ENCODE data around the gene CFAP68. TPM values are rescaled to one million over a fixed set of nuclear protein-coding genes. Genes with fewer than 3 reads are reported as not detected.

The CFAP68 gene
- total and polyA plus RNA-seq, 9 of the 15 experiments (the other 6 are each of a cell fraction or from before 2014, with no cell fraction given), result 22.8 to 72.3 (median 52.5) TPM

DNA sequence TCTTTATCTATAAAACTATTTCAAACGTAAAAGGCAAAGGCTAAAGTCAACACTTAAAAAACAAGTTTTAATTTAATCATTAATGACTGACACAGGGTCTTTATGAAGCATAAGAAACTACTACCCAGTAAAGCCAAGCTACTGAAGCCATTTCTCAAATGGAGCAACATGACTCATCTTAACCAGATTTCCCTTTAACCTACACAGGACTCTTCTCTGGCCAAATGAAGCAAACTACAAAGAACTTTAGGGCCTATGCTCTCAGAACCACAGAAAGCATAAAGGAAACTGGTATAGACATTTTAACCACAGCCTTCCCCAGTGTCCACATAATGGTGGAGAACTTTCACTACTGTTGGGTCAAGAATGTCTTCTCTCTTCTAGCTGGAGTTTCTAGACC is 42.6 kb upstream of the CFAP68 start:
- H3K36me3 ChIP-seq (ENCODE audit: control insufficient read depth, insufficient read depth, low read length), result peaks cover 27% of the 10 kb centered on the region; the same call in 2 of the 3 replicates
- H3K4me3 ChIP-seq, result no peak overlapping the region
- H3K27me3 ChIP-seq (ENCODE audit: control insufficient read depth in 2 of 2, insufficient read depth in 2 of 2, low read length in 2 of 2), result no peaks in the 10 kb centered on the region
- no peak overlapping the region for H3K9ac ChIP-seq (ENCODE audit: insufficient read depth in 1 of 2, low read depth in 2 of 2, low read length in 2 of 2)
- H4K20me1 ChIP-seq (replicated peaks; ENCODE audit: control insufficient read depth, insufficient read depth, low read length), result no peaks in the 10 kb centered on the region
- 45% methylated on average over 1 of the region's 1 CpG for WGBS (ENCODE audit: insufficient coverage, low coverage, missing lambda C conversion rate)
- CTCF ChIA-PET (ENCODE audit: low intra/inter-chr PET ratio), result no interaction called here
- intact Hi-C loops (cut with micrococcal nuclease) (no loop called here), in situ Hi-C loops (cut with MboI) (no loop called here)
- no peak overlapping the region for H3K27ac ChIP-seq (ENCODE audit: extremely low read depth, low read depth, low read length)
- H3K9me3 ChIP-seq (replicated peaks; ENCODE audit: control insufficient read depth, insufficient read depth, low read depth, low read length), result no peaks in the 10 kb centered on the region
- ATAC-seq (no peak), DNase-seq (ENCODE audit: extremely low read depth in 1 of 4, low spot score in 3 of 4) (no peak), FAIRE-seq (no peak)
- no peak overlapping the region for H3K4me2 ChIP-seq (ENCODE audit: insufficient read depth, low read length)
- POLR2A ChIA-PET, result no interaction called here
- no TSS peak for BruUV-seq (replicated peaks)
- TF ChIP-seq ZNF717 (CRISPR knock-in tag; IDR thresholded peaks at IDR 0.05) (no peak), SMARCA4 (IDR thresholded peaks at IDR 0.05) (no peak), HMGN3 (IDR thresholded peaks at IDR 0.05; ENCODE audit: borderline replicate concordance, extremely low read depth, insufficient read length, low read depth, low read length) (no peak), SIRT6 (IDR thresholded peaks at IDR 0.05; ENCODE audit: low read depth, low read length) (no peak), TRIM28 (IDR thresholded peaks at IDR 0.05) (no peak), CBX5 (IDR thresholded peaks at IDR 0.05; ENCODE audit: borderline replicate concordance, low read depth) (no peak), KHSRP (IDR thresholded peaks at IDR 0.05) (no peak), ZFP36 (IDR thresholded peaks at IDR 0.05; ENCODE audit: low read depth, low read length, partially characterized antibody) (no peak), PCBP2 (IDR thresholded peaks at IDR 0.05; ENCODE audit: low read depth, low read length, poor library complexity, severe bottlenecking) (no peak), CCAR2 (IDR thresholded peaks at IDR 0.05; ENCODE audit: low read depth, low read length) (no peak), MEF2D (tag; conservative IDR thresholded peaks at IDR 0.05; ENCODE audit: low read depth) (no peak), BHLHE40 (IDR thresholded peaks at IDR 0.05; ENCODE audit: low read length) (no peak), HNRNPL (IDR thresholded peaks at IDR 0.05; ENCODE audit: low read depth, low read length) (no peak), HDGF (IDR thresholded peaks at IDR 0.05) (no peak)
- TF ChIP-seq, protein P1, sequence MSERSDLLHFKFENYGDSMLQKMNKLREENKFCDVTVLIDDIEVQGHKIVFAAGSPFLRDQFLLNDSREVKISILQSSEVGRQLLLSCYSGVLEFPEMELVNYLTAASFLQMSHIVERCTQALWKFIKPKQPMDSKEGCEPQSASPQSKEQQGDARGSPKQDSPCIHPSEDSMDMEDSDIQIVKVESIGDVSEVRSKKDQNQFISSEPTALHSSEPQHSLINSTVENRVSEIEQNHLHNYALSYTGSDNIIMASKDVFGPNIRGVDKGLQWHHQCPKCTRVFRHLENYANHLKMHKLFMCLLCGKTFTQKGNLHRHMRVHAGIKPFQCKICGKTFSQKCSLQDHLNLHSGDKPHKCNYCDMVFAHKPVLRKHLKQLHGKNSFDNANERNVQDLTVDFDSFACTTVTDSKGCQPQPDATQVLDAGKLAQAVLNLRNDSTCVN (CRISPR knock-in tag; IDR thresholded peaks at IDR 0.05), result no peak
- TF ChIP-seq, protein P2, sequence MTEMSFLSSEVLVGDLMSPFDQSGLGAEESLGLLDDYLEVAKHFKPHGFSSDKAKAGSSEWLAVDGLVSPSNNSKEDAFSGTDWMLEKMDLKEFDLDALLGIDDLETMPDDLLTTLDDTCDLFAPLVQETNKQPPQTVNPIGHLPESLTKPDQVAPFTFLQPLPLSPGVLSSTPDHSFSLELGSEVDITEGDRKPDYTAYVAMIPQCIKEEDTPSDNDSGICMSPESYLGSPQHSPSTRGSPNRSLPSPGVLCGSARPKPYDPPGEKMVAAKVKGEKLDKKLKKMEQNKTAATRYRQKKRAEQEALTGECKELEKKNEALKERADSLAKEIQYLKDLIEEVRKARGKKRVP (CRISPR knock-in tag; IDR thresholded peaks at IDR 0.05), result no peak
- peaks cover 0 to 3% of the 10 kb centered on the region in 2 experiments; a peak in 2 of 5 replicates for H3K4me1 ChIP-seq (replicated peaks in 1 of 2; ENCODE audit: control insufficient read depth in 2 of 2, insufficient read depth in 2 of 2, low read length in 2 of 2)
- no peaks in the 10 kb centered on the region for H3K79me2 ChIP-seq (ENCODE audit: control insufficient read depth, insufficient read depth, low read length)
- no peak overlapping the region for H2AFZ ChIP-seq (ENCODE audit: low read depth, low read length)
- no peaks in the 10 kb centered on the region for H3K9me1 ChIP-seq (ENCODE audit: control insufficient read depth, insufficient read depth, low read length)
